NCI-H2081 treated with DMSO at 0.1 percent for 48 hours (cell line): ENCODE results near the gene ARL1.
"Not testable (repeated sequence)": the region's sequence is repeated elsewhere in the genome, so short reads cannot be mapped to it uniquely, and the experiment has no call there.

Experiments used
- DNase-seq: peaks from one replicate; lab custom pipeline; 2025; lab: John Stamatoyannopoulos, UW

Gene ARL1

GRCh38 chr12:101407436-101408345 lies at the start of gene ARL1:
Gene ARL1 (minus strand): TSS chr12:101407772. CDS start chr12:101407645, 127 bp downstream.
- peak; percentile 45 for DNase-seq

- DNase-seq: no peak
Measured at GRCh38 chr12:101455685-101456084, 48.1 kb upstream of the ARL1 start.

- no peak for DNase-seq
Measured at GRCh38 chr12:101441461-101442224, 34.1 kb upstream of the ARL1 start.

- DNase-seq: no peak
Measured at GRCh38 chr12:101439236-101439635, 31.7 kb upstream of the ARL1 start.

- DNase-seq: no peak
Measured at GRCh38 chr12:101436136-101436535, 28.6 kb upstream of the ARL1 start.

GRCh38 chr12:101430456-101430855 lies 22.9 kb upstream of the ARL1 start:
- no peak for DNase-seq

GRCh38 chr12:101424620-101425019 lies 17.0 kb upstream of the ARL1 start:
- no peak for DNase-seq

GRCh38 chr12:101422066-101422465 lies 14.5 kb upstream of the ARL1 start:
- DNase-seq: not testable (repeated sequence)

GRCh38 chr12:101415228-101415627 lies 7.7 kb upstream of the ARL1 start:
- no peak for DNase-seq

- DNase-seq: peak; percentile 34
Measured at GRCh38 chr12:101414533-101415119, 7.1 kb upstream of the ARL1 start.

- not testable (repeated sequence) for DNase-seq
Measured at GRCh38 chr12:101410169-101410568, 2.6 kb upstream of the ARL1 start.

- DNase-seq: no peak
Measured at GRCh38 chr12:101407049-101407435, 530 bp downstream of the ARL1 start.

GRCh38 chr12:101391181-101391580 lies 16.4 kb downstream of the ARL1 start:
- not testable (repeated sequence) for DNase-seq

GRCh38 chr12:101379149-101379548 lies 28.4 kb downstream of the ARL1 start:
- DNase-seq: no peak

- no peak for DNase-seq
Measured at GRCh38 chr12:101375573-101375972, 32.0 kb downstream of the ARL1 start.

- DNase-seq: no peak
Measured at GRCh38 chr12:101372431-101372830, 35.1 kb downstream of the ARL1 start.

GRCh38 chr12:101368016-101368415 lies 39.6 kb downstream of the ARL1 start:
- DNase-seq: no peak

GRCh38 chr12:101361455-101361854 lies 46.1 kb downstream of the ARL1 start:
- no peak for DNase-seq

- no peak for DNase-seq
Measured at GRCh38 chr12:101356794-101357193, 50.8 kb downstream of the ARL1 start.

- no peak for DNase-seq
Measured at GRCh38 chr12:101351682-101352081, 55.9 kb downstream of the ARL1 start.

GRCh38 chr12:101343893-101344292 lies 63.7 kb downstream of the ARL1 start:
- no peak for DNase-seq
